Measurements from ENCODE around the gene MAGEL2. TPM values are rescaled to one million over a fixed set of nuclear protein-coding genes. Genes with fewer than 3 reads are reported as not detected.

MAGEL2 gene
- total RNA-seq, result 1 to 10 TPM in 1 of 2 donors, under 1 TPM in 1; 0.26 to 2.0 TPM

DNA sequence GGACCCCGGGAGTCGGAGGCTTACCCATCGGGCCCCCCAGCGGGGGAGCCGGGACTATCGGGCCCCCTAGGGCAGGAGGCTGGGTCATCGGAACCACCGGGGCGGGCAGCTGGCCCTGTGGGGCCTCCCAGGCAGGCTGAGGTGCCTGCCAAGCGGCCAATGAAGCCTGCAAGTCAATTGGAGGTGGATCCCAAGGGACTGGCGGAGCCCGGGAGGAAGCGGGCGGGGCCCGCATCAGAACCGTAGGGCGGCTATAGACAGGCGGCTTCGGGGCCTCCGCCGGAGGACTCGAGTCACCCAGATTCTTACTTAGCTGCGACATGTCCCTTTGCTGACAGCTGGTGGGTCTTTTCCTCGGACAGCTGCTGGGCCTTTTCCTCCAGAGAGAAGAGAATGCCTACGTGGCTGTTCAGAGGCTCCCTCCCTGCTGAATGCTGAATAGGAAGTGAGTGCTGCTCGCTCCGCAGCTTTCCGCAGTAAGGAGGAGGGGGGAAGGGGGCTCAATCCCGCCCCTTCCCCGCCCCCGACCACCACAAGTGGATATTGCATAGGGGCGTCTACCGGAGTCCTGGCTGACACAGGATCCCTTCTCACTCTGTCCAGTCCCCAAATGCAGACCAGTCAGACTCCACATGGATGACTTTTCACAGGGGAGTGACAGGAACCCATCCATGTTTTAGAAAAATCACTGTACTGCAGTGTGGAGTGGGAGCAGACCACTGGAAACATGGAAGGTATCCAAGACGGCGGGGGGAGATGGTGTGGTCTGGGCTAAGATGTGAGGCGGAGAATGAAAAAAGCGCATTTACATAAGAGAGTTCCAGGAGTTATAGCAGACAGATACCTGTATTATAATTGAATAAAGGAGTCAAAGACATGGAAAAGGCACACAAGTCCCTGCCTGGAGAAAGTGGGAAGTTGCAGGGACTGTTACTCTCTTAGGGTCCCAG, at the start of gene MAGEL2:
Gene MAGEL2 (minus strand): TSS at position 447 of the 950 bp plus-strand sequence. CDS start 125 bp downstream, at position 322.
- intact Hi-C loops (cut with DNase I), result loop anchor here (5.0 kb wide), 2 partner anchors 205 to 230 kb away; no protein-coding TSS in a partner anchor

GRCh38 chr15:23695282-23695681, 47.6 kb upstream of the MAGEL2 start:
- TF ChIP-seq, protein P1, sequence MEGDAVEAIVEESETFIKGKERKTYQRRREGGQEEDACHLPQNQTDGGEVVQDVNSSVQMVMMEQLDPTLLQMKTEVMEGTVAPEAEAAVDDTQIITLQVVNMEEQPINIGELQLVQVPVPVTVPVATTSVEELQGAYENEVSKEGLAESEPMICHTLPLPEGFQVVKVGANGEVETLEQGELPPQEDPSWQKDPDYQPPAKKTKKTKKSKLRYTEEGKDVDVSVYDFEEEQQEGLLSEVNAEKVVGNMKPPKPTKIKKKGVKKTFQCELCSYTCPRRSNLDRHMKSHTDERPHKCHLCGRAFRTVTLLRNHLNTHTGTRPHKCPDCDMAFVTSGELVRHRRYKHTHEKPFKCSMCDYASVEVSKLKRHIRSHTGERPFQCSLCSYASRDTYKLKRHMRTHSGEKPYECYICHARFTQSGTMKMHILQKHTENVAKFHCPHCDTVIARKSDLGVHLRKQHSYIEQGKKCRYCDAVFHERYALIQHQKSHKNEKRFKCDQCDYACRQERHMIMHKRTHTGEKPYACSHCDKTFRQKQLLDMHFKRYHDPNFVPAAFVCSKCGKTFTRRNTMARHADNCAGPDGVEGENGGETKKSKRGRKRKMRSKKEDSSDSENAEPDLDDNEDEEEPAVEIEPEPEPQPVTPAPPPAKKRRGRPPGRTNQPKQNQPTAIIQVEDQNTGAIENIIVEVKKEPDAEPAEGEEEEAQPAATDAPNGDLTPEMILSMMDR (IDR thresholded peaks at IDR 0.05), result no peak
- no peak for TF ChIP-seq POLR2A (IDR thresholded peaks at IDR 0.05)
- Histone ChIP-seq H3K27ac (no peak overlapping the region), H3K4me1 (peaks cover 8% of the 10 kb centered on the region), H3K4me3 (no peak overlapping the region), H3K27me3 (no peaks in the 10 kb centered on the region), H3K36me3 (replicated peaks in 1 of 2; ENCODE audit: insufficient read depth in 1 of 2, low read depth in 2 of 2) (no peaks in the 10 kb centered on the region), H3K9me3 (no peaks in the 10 kb centered on the region)
- WGBS, 2 donors, result 67 to 76% methylated on average over 2 of the region's 2 CpGs
- no peak for DNase-seq
- intact Hi-C loops (cut with DNase I), result no loop called here
- ATAC-seq, result no peak

More for the DNA sequence above, at the start of gene MAGEL2:
- DNase-seq (peak in 2 of 4 donors; percentile 7 to 25), ATAC-seq (peak; percentile 27)
- Histone ChIP-seq H3K4me1 (no peaks in the 10 kb centered on the region), H3K27me3 (no peaks in the 10 kb centered on the region), H3K36me3 (replicated peaks in 1 of 2; ENCODE audit: insufficient read depth in 1 of 2, low read depth in 2 of 2) (no peaks in the 10 kb centered on the region), H3K27ac (no peak within 1 kb of the TSS), H3K4me3 (peak within 1 kb of the TSS in 1 of 2 donors; percentile 21), H3K9me3 (no peaks in the 10 kb centered on the region)
- 29 to 38% methylated on average over 7 to 36 of the region's 37 CpGs for WGBS, 2 donors
- TF ChIP-seq, protein P1 (IDR thresholded peaks at IDR 0.05), result no peak
- peak in 2 of 3 donors; percentile 23 to 28 for TF ChIP-seq POLR2A (IDR thresholded peaks at IDR 0.05)

DNA sequence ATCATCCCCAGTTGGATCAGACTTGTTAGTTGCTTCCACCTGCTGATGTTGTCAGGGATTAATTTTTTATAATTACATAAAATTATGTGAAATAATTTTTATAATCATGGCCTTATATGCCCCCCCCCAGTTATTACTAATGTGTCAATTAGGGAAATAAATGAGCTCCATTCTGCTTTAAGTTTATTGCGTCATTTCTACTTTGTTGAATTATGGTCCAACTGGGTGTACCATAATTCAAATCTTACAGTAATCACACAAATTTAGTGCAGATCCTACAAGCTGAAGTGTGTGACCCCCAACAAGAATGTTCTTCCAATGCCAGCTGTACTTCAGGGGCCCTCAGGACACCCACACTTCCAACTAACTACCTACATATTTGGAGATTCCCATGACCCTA, 46.9 kb upstream of the MAGEL2 start:
- no peaks in the 10 kb centered on the region for H3K27me3 ChIP-seq
- H3K27ac ChIP-seq, result no peak overlapping the region
- 79 to 97% methylated on average over 1 of the region's 1 CpG for WGBS, 2 donors
- DNase-seq (no peak), ATAC-seq (no peak)
- H3K4me1 ChIP-seq, result peaks cover 14% of the 10 kb centered on the region
- H3K9me3 ChIP-seq, result no peaks in the 10 kb centered on the region
- intact Hi-C loops (cut with DNase I), result no loop called here
- H3K4me3 ChIP-seq, result no peak overlapping the region
- no peaks in the 10 kb centered on the region for H3K36me3 ChIP-seq (replicated peaks in 1 of 2; ENCODE audit: insufficient read depth in 1 of 2, low read depth in 2 of 2)
- no peak for TF ChIP-seq POLR2A (IDR thresholded peaks at IDR 0.05)
- TF ChIP-seq, protein P1 (IDR thresholded peaks at IDR 0.05), result no peak

- Histone ChIP-seq H3K9me3 (no peaks in the 10 kb centered on the region), H3K27ac (peak overlapping the region in 2 of 4 donors; percentile 43 to 54), H3K36me3 (replicated peaks in 1 of 2; ENCODE audit: insufficient read depth in 1 of 2, low read depth in 2 of 2) (no peaks in the 10 kb centered on the region), H3K27me3 (no peaks in the 10 kb centered on the region), H3K4me1 (peaks cover 23% of the 10 kb centered on the region), H3K4me3 (no peak overlapping the region)
- peak; percentile 83 for ATAC-seq
- peak; percentile 68 to 81 (median 76) for DNase-seq
- 31 to 56% methylated on average over 5 of the region's 5 CpGs for WGBS, 2 donors
- TF ChIP-seq, protein P1 (IDR thresholded peaks at IDR 0.05), result no peak
- no peak for TF ChIP-seq POLR2A (IDR thresholded peaks at IDR 0.05)
- intact Hi-C loops (cut with DNase I), result no loop called here
Observed at GRCh38 chr15:23690450-23690852, 42.8 kb upstream of the MAGEL2 start.

Measured in body of pancreas (tissue), 4 donors.